ENCODE data around the gene DTL. TPM values are rescaled to one million over a fixed set of nuclear protein-coding genes. Genes with fewer than 3 reads are reported as not detected.

Gene DTL
- total RNA-seq, 1 experiment from 2014 or later = 41.0 TPM

DNA sequence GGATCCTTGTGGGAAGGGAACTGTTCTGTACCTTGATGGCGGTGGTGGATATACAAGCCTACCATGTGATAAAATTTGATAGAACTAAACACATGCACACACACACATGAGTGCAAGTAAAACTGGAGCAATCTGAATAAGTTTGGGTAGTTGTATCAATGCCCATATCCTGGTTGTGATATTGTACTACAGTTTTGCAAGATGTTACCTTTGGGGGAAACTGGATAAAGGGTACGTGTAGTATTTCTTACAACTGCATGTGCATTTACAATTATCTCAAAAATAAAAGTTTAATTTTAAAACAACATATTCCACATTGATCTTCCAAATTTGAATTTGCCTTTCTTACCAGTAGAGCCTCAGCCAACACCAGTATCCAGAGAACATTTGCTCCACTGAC, 99.6 kb downstream of the DTL start:
- H3K27me3 ChIP-seq (ENCODE audit: insufficient read depth, low read length) = no peaks in the 10 kb centered on the region
- no peaks in the 10 kb centered on the region for H3K9me2 ChIP-seq (ENCODE audit: insufficient read depth)
- DNase-seq (ENCODE audit: low read depth, low spot score) (no peak), ATAC-seq (no peak)
- ChIA-PET RAD21 (ENCODE audit: low non-redundant PET in 1 of 2, low total read pairs in 2 of 2, uncharacterized antibody in 2 of 2, unreplicated experiment in 2 of 2) (no interaction called here), POLR2A (no interaction called here), CTCF (no interaction called here)
- no peak overlapping the region for H3K4me3 ChIP-seq (replicated peaks in 1 of 2; ENCODE audit: low read depth in 1 of 2, low read length in 2 of 2)
- intact Hi-C loops (cut with micrococcal nuclease) = loop anchor here (10.0 kb wide), 1 partner anchor 60 kb away; no protein-coding TSS in a partner anchor
- H3K79me2 ChIP-seq (ENCODE audit: insufficient read depth, low read length) = no peaks in the 10 kb centered on the region
- no peak overlapping the region for H3K4me2 ChIP-seq (ENCODE audit: low read length)
- H3K27ac ChIP-seq (ENCODE audit: low read depth, low read length) = no peak overlapping the region
- H3K9me3 ChIP-seq (ENCODE audit: control insufficient read depth in 1 of 2, insufficient read depth in 1 of 2, low read depth in 1 of 2, low read length in 2 of 2) = no peaks in the 10 kb centered on the region
- H4K20me1 ChIP-seq (ENCODE audit: insufficient read depth) = no peaks in the 10 kb centered on the region
- BruUV-seq (replicated peaks) = no TSS peak
- no peak overlapping the region for H3K9ac ChIP-seq (ENCODE audit: low read length)
- no peaks in the 10 kb centered on the region for H3K36me3 ChIP-seq (ENCODE audit: control insufficient read depth in 1 of 2, insufficient read depth in 2 of 2, low read length in 2 of 2)
- H2AFZ ChIP-seq (ENCODE audit: low read depth, low read length, poor library complexity, severe bottlenecking) = no peak overlapping the region
- TF ChIP-seq EZH2 (IDR thresholded peaks at IDR 0.05) = no peak
- TF ChIP-seq, protein P1, sequence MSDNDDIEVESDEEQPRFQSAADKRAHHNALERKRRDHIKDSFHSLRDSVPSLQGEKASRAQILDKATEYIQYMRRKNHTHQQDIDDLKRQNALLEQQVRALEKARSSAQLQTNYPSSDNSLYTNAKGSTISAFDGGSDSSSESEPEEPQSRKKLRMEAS (IDR thresholded peaks at IDR 0.05) = no peak
- TF ChIP-seq, protein P2, sequence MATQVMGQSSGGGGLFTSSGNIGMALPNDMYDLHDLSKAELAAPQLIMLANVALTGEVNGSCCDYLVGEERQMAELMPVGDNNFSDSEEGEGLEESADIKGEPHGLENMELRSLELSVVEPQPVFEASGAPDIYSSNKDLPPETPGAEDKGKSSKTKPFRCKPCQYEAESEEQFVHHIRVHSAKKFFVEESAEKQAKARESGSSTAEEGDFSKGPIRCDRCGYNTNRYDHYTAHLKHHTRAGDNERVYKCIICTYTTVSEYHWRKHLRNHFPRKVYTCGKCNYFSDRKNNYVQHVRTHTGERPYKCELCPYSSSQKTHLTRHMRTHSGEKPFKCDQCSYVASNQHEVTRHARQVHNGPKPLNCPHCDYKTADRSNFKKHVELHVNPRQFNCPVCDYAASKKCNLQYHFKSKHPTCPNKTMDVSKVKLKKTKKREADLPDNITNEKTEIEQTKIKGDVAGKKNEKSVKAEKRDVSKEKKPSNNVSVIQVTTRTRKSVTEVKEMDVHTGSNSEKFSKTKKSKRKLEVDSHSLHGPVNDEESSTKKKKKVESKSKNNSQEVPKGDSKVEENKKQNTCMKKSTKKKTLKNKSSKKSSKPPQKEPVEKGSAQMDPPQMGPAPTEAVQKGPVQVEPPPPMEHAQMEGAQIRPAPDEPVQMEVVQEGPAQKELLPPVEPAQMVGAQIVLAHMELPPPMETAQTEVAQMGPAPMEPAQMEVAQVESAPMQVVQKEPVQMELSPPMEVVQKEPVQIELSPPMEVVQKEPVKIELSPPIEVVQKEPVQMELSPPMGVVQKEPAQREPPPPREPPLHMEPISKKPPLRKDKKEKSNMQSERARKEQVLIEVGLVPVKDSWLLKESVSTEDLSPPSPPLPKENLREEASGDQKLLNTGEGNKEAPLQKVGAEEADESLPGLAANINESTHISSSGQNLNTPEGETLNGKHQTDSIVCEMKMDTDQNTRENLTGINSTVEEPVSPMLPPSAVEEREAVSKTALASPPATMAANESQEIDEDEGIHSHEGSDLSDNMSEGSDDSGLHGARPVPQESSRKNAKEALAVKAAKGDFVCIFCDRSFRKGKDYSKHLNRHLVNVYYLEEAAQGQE (IDR thresholded peaks at IDR 0.05; ENCODE audit: low read depth) = no peak
- TF ChIP-seq SIN3A (IDR thresholded peaks at IDR 0.05; ENCODE audit: low read depth) = no peak
- TF ChIP-seq POLR2A (IDR thresholded peaks at IDR 0.05; ENCODE audit: borderline replicate concordance, extremely low read depth, insufficient read depth, insufficient read length) = no peak
- TF ChIP-seq, protein P3, sequence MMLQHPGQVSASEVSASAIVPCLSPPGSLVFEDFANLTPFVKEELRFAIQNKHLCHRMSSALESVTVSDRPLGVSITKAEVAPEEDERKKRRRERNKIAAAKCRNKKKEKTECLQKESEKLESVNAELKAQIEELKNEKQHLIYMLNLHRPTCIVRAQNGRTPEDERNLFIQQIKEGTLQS (IDR thresholded peaks at IDR 0.05) = no peak
- no peak for TF ChIP-seq ELF1 (IDR thresholded peaks at IDR 0.05; ENCODE audit: borderline replicate concordance, low read depth)
- no peak for TF ChIP-seq YY1 (IDR thresholded peaks at IDR 0.05; ENCODE audit: extremely low read depth, insufficient replicate concordance, low read depth, low read length)
- no peak for TF ChIP-seq SP1 (IDR thresholded peaks at IDR 0.05; ENCODE audit: low read depth)
- TF ChIP-seq, protein P4, sequence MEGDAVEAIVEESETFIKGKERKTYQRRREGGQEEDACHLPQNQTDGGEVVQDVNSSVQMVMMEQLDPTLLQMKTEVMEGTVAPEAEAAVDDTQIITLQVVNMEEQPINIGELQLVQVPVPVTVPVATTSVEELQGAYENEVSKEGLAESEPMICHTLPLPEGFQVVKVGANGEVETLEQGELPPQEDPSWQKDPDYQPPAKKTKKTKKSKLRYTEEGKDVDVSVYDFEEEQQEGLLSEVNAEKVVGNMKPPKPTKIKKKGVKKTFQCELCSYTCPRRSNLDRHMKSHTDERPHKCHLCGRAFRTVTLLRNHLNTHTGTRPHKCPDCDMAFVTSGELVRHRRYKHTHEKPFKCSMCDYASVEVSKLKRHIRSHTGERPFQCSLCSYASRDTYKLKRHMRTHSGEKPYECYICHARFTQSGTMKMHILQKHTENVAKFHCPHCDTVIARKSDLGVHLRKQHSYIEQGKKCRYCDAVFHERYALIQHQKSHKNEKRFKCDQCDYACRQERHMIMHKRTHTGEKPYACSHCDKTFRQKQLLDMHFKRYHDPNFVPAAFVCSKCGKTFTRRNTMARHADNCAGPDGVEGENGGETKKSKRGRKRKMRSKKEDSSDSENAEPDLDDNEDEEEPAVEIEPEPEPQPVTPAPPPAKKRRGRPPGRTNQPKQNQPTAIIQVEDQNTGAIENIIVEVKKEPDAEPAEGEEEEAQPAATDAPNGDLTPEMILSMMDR (IDR thresholded peaks at IDR 0.05 in 2 of 3, conservative IDR thresholded peaks at IDR 0.05 in 1 of 3; ENCODE audit: borderline replicate concordance in 1 of 3, insufficient read depth in 1 of 3, low read depth in 2 of 3, low read length in 2 of 3) = no peak
- TF ChIP-seq EZH2phosphoT487 (IDR thresholded peaks at IDR 0.05; ENCODE audit: borderline replicate concordance) = no peak
- TF ChIP-seq EGR1 (IDR thresholded peaks at IDR 0.05; ENCODE audit: low read depth) = no peak
- no peak for TF ChIP-seq JUND (IDR thresholded peaks at IDR 0.05)
- peaks cover 0 to 4% of the 10 kb centered on the region in 2 experiments; a peak in 1 of 4 replicates for H3K4me1 ChIP-seq (ENCODE audit: control insufficient read depth in 1 of 2, insufficient read depth in 2 of 2, low read length in 2 of 2)

All from HCT116 (cell line).